HepG2 (cell line): Measurements from ENCODE around the gene CKLF. TPM values are rescaled to one million over a fixed set of nuclear protein-coding genes. Genes with fewer than 3 reads are reported as not detected.
A peak's percentile ranks its signal among the peaks of the same experiment; 100 is the strongest.

ENCODE experiments used
- AGO1 ChIP-seq: fragments of 200-400 bp; formaldehyde crosslinking; IDR thresholded peaks from 2 replicates; pipeline ENCODE4 v1.6.1; 2017; ENCODE audit warnings: mild to moderate bottlenecking, low read depth, low read length, moderate library complexity; ENCODE audit not compliant: poor library complexity, severe bottlenecking
- ATF2 ChIP-seq: sonication (generic); formaldehyde crosslinking; IDR thresholded peaks from 2 replicates; pipeline ENCODE4 v1.4.0; 2020; ENCODE audit warnings: missing genetic modification reagents
- CENPT ChIP-seq: sonication (generic); formaldehyde crosslinking; IDR thresholded peaks from 2 replicates; pipeline ENCODE4 v1.8.0; 2022; ENCODE audit warnings: low read depth, mild to moderate bottlenecking, moderate library complexity, missing genetic modification reagents
- EEA1 ChIP-seq: sonication (generic); formaldehyde crosslinking; IDR thresholded peaks from 2 replicates; pipeline ENCODE4 v1.5.1; 2020; ENCODE audit warnings: mild to moderate bottlenecking, missing genetic modification reagents, borderline replicate concordance
- GATAD1 ChIP-seq: IDR thresholded peaks from 2 replicates; pipeline ENCODE4 v1.6.1; 2016; ENCODE audit warnings: missing genetic modification reagents, missing compliant biosample characterization
- HDAC1 ChIP-seq: sonication (generic); formaldehyde crosslinking; IDR thresholded peaks from 2 replicates; pipeline ENCODE4 v1.5.1; 2020; ENCODE audit warnings: mild to moderate bottlenecking, missing genetic modification reagents
- HNF4G ChIP-seq, 2 experiments: sonication (generic) in 1 of 2; formaldehyde crosslinking in 1 of 2; IDR thresholded peaks; 2 replicates each; pipeline versions ENCODE4 v1.4.0 to v1.6.1; 2011 to 2020; ENCODE audit warnings: borderline replicate concordance in 2 of 2, low read depth in 2 of 2, mild to moderate bottlenecking in 2 of 2, low read length in 1 of 2, missing genetic modification reagents in 1 of 2, moderate library complexity in 1 of 2
- HNRNPUL1 ChIP-seq: fragments of 200-400 bp; formaldehyde crosslinking; IDR thresholded peaks from 2 replicates; pipeline ENCODE4 v1.6.1; 2017; ENCODE audit warnings: low read depth, mild to moderate bottlenecking, low read length, moderate library complexity
- HOXA9 ChIP-seq: sonication (generic); formaldehyde crosslinking; IDR thresholded peaks from 2 replicates; pipeline ENCODE4 v1.8.1; 2022; ENCODE audit warnings: missing genetic modification reagents, mild to moderate bottlenecking, moderate library complexity, borderline replicate concordance
- KAT8 ChIP-seq: IDR thresholded peaks from 2 replicates; pipeline ENCODE4 v1.6.1; 2016; ENCODE audit warnings: missing genetic modification reagents, missing compliant biosample characterization
- NR2C2 ChIP-seq: sonication (generic); formaldehyde crosslinking; IDR thresholded peaks from 2 replicates; pipeline ENCODE4 v1.4.0; 2020; ENCODE audit warnings: missing genetic modification reagents, mild to moderate bottlenecking, moderate library complexity, borderline replicate concordance
- SMC3 ChIP-seq: IDR thresholded peaks from 2 replicates; pipeline ENCODE4 v1.6.1; 2011; ENCODE audit warnings: low read length, improper control_type of control experiment
- YEATS2 ChIP-seq: sonication (generic); formaldehyde crosslinking; IDR thresholded peaks from 2 replicates; pipeline ENCODE4 v1.4.0; 2020; ENCODE audit warnings: missing genetic modification reagents, borderline replicate concordance
- ZNF124 ChIP-seq: sonication (generic); formaldehyde crosslinking; IDR thresholded peaks from 2 replicates; pipeline ENCODE4 v1.4.0; 2020; ENCODE audit warnings: missing genetic modification reagents
- ZNF138 ChIP-seq: sonication (generic); formaldehyde crosslinking; IDR thresholded peaks from 2 replicates; pipeline ENCODE4 v1.5.0; 2020; ENCODE audit warnings: mild to moderate bottlenecking, low read depth, missing genetic modification reagents
- ZNF235 ChIP-seq: sonication (generic); formaldehyde crosslinking; IDR thresholded peaks from 2 replicates; pipeline ENCODE4 v1.8.1; 2023; ENCODE audit warnings: mild to moderate bottlenecking, missing genetic modification reagents, borderline replicate concordance
- ZNF33A ChIP-seq: sonication (generic); formaldehyde crosslinking; IDR thresholded peaks from 2 replicates; pipeline ENCODE4 v1.5.1; 2020; ENCODE audit warnings: missing genetic modification reagents, mild to moderate bottlenecking, moderate library complexity, borderline replicate concordance
- ZNF354B ChIP-seq: sonication (generic); formaldehyde crosslinking; IDR thresholded peaks from 2 replicates; pipeline ENCODE4 v1.8.0; 2022; ENCODE audit warnings: mild to moderate bottlenecking, missing genetic modification reagents
- ZNF431 ChIP-seq: sonication (generic); formaldehyde crosslinking; IDR thresholded peaks from 2 replicates; pipeline ENCODE4 v1.9.0; 2022; ENCODE audit warnings: missing genetic modification reagents, low read depth, mild to moderate bottlenecking, borderline replicate concordance
- ZNF556 ChIP-seq: sonication (generic); formaldehyde crosslinking; IDR thresholded peaks from 2 replicates; pipeline ENCODE4 v1.4.0; 2020; ENCODE audit warnings: mild to moderate bottlenecking, missing genetic modification reagents, borderline replicate concordance
- ZNF660 ChIP-seq: sonication (generic); formaldehyde crosslinking; IDR thresholded peaks from 2 replicates; pipeline ENCODE4 v1.5.1; 2020; ENCODE audit warnings: mild to moderate bottlenecking, low read depth, missing genetic modification reagents, borderline replicate concordance
- ZNF792 ChIP-seq: IDR thresholded peaks from 2 replicates; pipeline ENCODE4 v1.6.1; 2016
- polyA plus RNA-seq, 8 experiments: library from polyadenylated mRNA; depleted of rRNA in 3 of 8; stranded (reverse) in 7 of 8; unstranded in 1 of 8; fragments of >200 nt; fragmentation: Illumina TruSeq in 4 of 8; extraction: Trizol in 4 of 8; gene quantifications; 2 replicates each; pipeline versions ENCODE4 v1.2.1 to v1.2.3, GENCODE V29; 2011 to 2016; ENCODE audit warnings: low read depth in 4 of 8, missing spikeins in 1 of 8, mixed read lengths in 1 of 8; ENCODE audit not compliant: insufficient read depth in 1 of 8
- total RNA-seq, 5 experiments: library from RNA; depleted of rRNA; stranded (reverse); fragments of >200 nt; fragmentation: Illumina TruSeq; extraction: Trizol; gene quantifications; 2 replicates each; pipeline ENCODE4 v1.2.3, GENCODE V29; 2016; ENCODE audit warnings: low read depth in 1 of 5
- TF ChIP-seq, protein P1 (sequence below): sonication (generic); formaldehyde crosslinking; IDR thresholded peaks from 2 replicates; pipeline ENCODE4 v1.4.0; 2020; ENCODE audit warnings: mild to moderate bottlenecking, missing genetic modification reagents, borderline replicate concordance

CKLF gene
- total and polyA plus RNA-seq, 2 of the 13 experiments (the other 11 are each of a cell fraction or from before 2014, with no cell fraction given): 120 to 167 TPM

GRCh38 chr16:66552286-66553177 is at the start of gene CKLF (continued):
- TF ChIP-seq ZNF792 (CRISPR knock-in tag) (peak; percentile 99), HDAC1 (CRISPR knock-in tag) (peak; percentile 92), CENPT (peak; percentile 97), EEA1 (peak; percentile 99), SMC3 (no peak), KAT8 (CRISPR knock-in tag) (peak; percentile 88), ZNF431 (CRISPR knock-in tag) (peak; percentile 92), NR2C2 (CRISPR knock-in tag) (peak; percentile 79; the same call in 1 of the 2 replicates), ZNF124 (peak; percentile 95), ZNF235 (no peak), AGO1 (peak; percentile 83), ZNF138 (CRISPR knock-in tag) (peak; percentile 99), ZNF556 (CRISPR knock-in tag) (peak; percentile 16; the same call in 1 of the 2 replicates), ATF2 (CRISPR knock-in tag) (peak; percentile 84), ZNF660 (CRISPR knock-in tag) (no peak; the same call in 1 of the 2 replicates), GATAD1 (CRISPR knock-in tag) (peak; percentile 87), HOXA9 (CRISPR knock-in tag) (peak; percentile 99), HNF4G (IDR thresholded peaks at IDR 0.05; ENCODE audit: borderline replicate concordance, low read depth, low read length) (no peak), HNF4G (CRISPR knock-in tag; IDR thresholded peaks at IDR 0.05; ENCODE audit: borderline replicate concordance, low read depth) (no peak), HNRNPUL1 (no peak), ZNF354B (CRISPR knock-in tag) (0 out of 2 replicates have a peak, but pooled peaks have one; percentile 90), YEATS2 (peak; percentile 85), ZNF33A (CRISPR knock-in tag) (peak; percentile 96)
- TF ChIP-seq, protein P1, sequence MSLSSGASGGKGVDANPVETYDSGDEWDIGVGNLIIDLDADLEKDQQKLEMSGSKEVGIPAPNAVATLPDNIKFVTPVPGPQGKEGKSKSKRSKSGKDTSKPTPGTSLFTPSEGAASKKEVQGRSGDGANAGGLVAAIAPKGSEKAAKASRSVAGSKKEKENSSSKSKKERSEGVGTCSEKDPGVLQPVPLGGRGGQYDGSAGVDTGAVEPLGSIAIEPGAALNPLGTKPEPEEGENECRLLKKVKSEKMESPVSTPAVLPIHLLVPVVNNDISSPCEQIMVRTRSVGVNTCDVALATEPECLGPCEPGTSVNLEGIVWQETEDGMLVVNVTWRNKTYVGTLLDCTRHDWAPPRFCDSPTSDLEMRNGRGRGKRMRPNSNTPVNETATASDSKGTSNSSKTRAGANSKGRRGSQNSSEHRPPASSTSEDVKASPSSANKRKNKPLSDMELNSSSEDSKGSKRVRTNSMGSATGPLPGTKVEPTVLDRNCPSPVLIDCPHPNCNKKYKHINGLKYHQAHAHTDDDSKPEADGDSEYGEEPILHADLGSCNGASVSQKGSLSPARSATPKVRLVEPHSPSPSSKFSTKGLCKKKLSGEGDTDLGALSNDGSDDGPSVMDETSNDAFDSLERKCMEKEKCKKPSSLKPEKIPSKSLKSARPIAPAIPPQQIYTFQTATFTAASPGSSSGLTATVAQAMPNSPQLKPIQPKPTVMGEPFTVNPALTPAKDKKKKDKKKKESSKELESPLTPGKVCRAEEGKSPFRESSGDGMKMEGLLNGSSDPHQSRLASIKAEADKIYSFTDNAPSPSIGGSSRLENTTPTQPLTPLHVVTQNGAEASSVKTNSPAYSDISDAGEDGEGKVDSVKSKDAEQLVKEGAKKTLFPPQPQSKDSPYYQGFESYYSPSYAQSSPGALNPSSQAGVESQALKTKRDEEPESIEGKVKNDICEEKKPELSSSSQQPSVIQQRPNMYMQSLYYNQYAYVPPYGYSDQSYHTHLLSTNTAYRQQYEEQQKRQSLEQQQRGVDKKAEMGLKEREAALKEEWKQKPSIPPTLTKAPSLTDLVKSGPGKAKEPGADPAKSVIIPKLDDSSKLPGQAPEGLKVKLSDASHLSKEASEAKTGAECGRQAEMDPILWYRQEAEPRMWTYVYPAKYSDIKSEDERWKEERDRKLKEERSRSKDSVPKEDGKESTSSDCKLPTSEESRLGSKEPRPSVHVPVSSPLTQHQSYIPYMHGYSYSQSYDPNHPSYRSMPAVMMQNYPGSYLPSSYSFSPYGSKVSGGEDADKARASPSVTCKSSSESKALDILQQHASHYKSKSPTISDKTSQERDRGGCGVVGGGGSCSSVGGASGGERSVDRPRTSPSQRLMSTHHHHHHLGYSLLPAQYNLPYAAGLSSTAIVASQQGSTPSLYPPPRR (CRISPR knock-in tag): no peak; the same call in 1 of the 2 replicates
